ENCODE measurements around the gene CLEC19A.

DNA sequence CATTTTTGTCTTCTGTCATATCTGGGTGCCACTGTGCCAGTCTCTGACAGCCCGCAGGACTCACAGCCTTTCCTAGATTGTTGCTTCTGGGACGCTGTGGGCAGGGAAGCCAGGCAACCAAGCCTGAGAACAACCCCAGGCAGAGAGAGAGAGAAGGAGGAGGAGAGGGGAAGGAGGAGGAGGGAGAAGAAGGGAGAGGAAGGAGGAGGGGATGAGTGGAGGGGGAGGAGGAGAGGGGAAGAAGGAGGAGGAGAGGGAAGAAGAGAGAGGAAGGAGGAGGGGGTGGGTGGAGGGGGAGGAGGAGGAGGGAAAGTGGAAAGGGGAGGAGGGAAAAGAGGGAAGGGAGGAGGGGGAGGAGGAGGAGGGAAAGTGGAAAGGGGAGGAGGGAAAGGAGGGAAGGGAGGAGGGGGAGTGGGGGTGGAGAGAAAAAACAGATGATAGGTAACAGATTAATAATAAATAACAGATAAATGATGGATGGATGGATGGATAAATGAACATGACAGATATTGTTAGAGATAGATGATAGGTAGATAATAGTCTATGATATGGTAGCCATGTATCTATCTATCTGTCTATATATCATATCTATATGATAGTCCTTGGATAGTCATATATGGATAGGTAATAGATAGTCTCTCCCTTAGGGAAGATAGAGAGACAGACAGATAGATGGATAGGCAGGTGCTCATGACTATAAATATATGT lies 29.3 kb downstream of the CLEC19A start:
- TF ChIP-seq CTCF (IDR thresholded peaks at IDR 0.05) (no peak), SIN3A (IDR thresholded peaks at IDR 0.05; ENCODE audit: borderline replicate concordance, insufficient read depth, low read depth, low read length) (no peak), REST (IDR thresholded peaks at IDR 0.05; ENCODE audit: insufficient read depth in 1 of 2, low read depth in 2 of 2, low read length in 1 of 2) (no peak)

All from Panc1 (cell line).